Hepatocyte (in vitro differentiated cells): ENCODE measurements around the gene TAL1. TPM values are rescaled to one million over a fixed set of nuclear protein-coding genes. Genes with fewer than 3 reads are reported as not detected.
A peak's percentile ranks its signal among the peaks of the same experiment; 100 is the strongest.

Experiments
- DNase-seq: peaks from one replicate; pipeline ENCODE4 v3.0.0-alpha.2; 2016; ENCODE audit warnings: low spot score
- H2AFZ ChIP-seq: fragments of 200-600 bp; sonication (generic); 2 replicates; pipeline ENCODE4 v1.6.0; 2016; ENCODE audit warnings: antibody characterized with exemption, mild to moderate bottlenecking
- H3K27ac ChIP-seq: fragments of 200-600 bp; sonication (generic); 2 replicates; pipeline ENCODE4 v1.5.1; 2016; ENCODE audit warnings: mild to moderate bottlenecking
- H3K27me3 ChIP-seq: fragments of 200-600 bp; sonication (generic); 2 replicates; pipeline ENCODE4 v1.6.1; 2016
- H3K36me3 ChIP-seq: fragments of 200-600 bp; sonication (generic); replicated peaks from 2 replicates; pipeline ENCODE4 v1.5.1; 2016; ENCODE audit warnings: low read depth; ENCODE audit not compliant: insufficient read depth
- H3K4me1 ChIP-seq: fragments of 200-600 bp; sonication (generic); 2 replicates; pipeline ENCODE4 v1.5.1; 2016; ENCODE audit warnings: mild to moderate bottlenecking, moderate library complexity; ENCODE audit not compliant: insufficient read depth
- H3K4me2 ChIP-seq: fragments of 200-600 bp; sonication (generic); 2 replicates; pipeline ENCODE4 v1.6.0; 2016
- H3K4me3 ChIP-seq: fragments of 200-600 bp; sonication (generic); 2 replicates; pipeline ENCODE4 v1.5.1; 2016; ENCODE audit warnings: mild to moderate bottlenecking
- H3K79me2 ChIP-seq: fragments of 200-600 bp; sonication (generic); 2 replicates; pipeline ENCODE4 v1.6.0; 2017; ENCODE audit warnings: mild to moderate bottlenecking
- H3K9me2 ChIP-seq: fragments of 200-600 bp; sonication (generic); replicated peaks from 2 replicates; pipeline ENCODE4 v1.6.0; 2017; ENCODE audit warnings: mild to moderate bottlenecking; ENCODE audit not compliant: insufficient read depth
- H3K9me3 ChIP-seq: fragments of 200-600 bp; sonication (generic); 2 replicates; pipeline ENCODE4 v1.5.1; 2016; ENCODE audit warnings: low read depth, mild to moderate bottlenecking
- H4K20me1 ChIP-seq: fragments of 200-600 bp; sonication (generic); 2 replicates; pipeline ENCODE4 v1.6.0; 2016; ENCODE audit warnings: mild to moderate bottlenecking; ENCODE audit not compliant: insufficient read depth, poor library complexity, severe bottlenecking
- CTCF ChIP-seq: fragments of 200-600 bp; sonication (generic); IDR thresholded peaks from 2 replicates; pipeline ENCODE4 v1.5.1; 2016; ENCODE audit warnings: antibody characterized with exemption, mild to moderate bottlenecking; ENCODE audit not compliant: poor library complexity
- EZH2 ChIP-seq: fragments of 200-600 bp; sonication (generic); IDR thresholded peaks from 2 replicates; pipeline ENCODE4 v1.6.1; 2016; ENCODE audit warnings: antibody characterized with exemption, mild to moderate bottlenecking, borderline replicate concordance
- EZH2phosphoT487 ChIP-seq: fragments of 200-600 bp; sonication (generic); IDR thresholded peaks from one replicate; pipeline ENCODE4 v1.6.1; 2018; ENCODE audit warnings: antibody characterized with exemption, mild to moderate bottlenecking, low read depth, moderate library complexity; ENCODE audit not compliant: unreplicated experiment, severe bottlenecking
- WGBS: methylation state at CpG from one replicate; pipeline ENCODE4 v1.1.6; 2016; ENCODE audit warnings: low lambda C conversion rate; ENCODE audit errors: missing lambda C conversion rate; 5-methylcytosine and 5-hydroxymethylcytosine counted together
- polyA plus RNA-seq: library from polyadenylated mRNA; unstranded; fragments of >200 nt; fragmentation: Nextera tagmentation; extraction: Ambion mirVana; gene quantifications from 2 replicates; pipeline ENCODE4 v1.2.1, GENCODE V29; 2016
- total RNA-seq: library from RNA; depleted of rRNA; stranded (reverse); fragments of >200 nt; gene quantifications from 2 replicates; pipeline ENCODE4 v1.2.3, GENCODE V29; 2014

Gene TAL1
- total and polyA plus RNA-seq, 2 experiments from 2014 or later, result 0.13 TPM; not detected in 1

DNA sequence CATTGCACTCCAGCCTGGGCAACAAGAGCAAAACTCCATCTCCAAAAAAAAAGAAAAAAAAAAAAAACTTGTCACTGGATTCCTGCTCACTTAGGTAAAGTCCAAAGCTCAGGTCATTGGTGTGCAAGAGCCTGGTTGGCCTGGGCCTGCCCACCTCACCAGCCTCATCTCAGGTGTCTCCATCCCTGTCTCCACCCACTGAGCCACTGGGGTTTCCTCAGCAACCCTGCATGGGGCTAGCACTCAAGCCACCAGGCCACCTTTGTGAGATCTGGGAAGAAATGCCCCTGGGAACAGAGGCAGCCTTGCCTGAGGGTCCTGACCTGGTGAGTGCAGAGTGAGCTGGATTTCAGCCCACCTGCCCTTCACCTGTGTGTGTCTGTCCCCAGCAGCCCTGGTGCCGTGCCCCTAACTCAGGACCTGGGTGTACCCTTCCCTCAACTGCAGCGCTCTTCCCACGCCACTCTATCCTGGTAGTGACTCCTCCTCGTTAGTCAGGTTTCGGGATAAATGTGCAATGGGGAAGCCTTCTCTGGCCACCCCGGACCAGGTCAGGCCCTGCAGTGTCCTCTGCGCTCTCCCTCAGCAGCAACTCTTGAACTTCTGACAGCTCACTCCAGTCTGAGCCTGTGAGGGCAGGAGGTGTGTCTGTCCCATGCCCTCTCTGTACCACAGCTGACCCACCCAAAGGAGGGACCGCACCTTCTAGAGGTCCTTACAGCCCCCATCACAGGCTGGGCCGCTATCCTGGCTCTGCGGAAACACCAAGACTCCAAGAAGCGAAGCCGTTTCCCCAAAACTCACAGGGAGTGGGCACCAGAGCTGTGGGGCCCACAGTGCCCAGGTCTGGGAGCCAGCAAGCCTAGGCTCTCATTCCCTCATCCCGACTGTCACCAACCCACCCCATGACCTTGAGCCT lies 45.5 kb downstream of the TAL1 start:
- Histone ChIP-seq H3K4me1 (peaks cover 11% of the 10 kb centered on the region), H3K27me3 (no peaks in the 10 kb centered on the region), H3K4me2 (no peak overlapping the region), H3K9me3 (no peaks in the 10 kb centered on the region), H3K79me2 (no peaks in the 10 kb centered on the region), H3K36me3 (no peaks in the 10 kb centered on the region), H2AFZ (no peak overlapping the region), H3K9me2 (no peaks in the 10 kb centered on the region), H3K4me3 (no peak overlapping the region), H3K27ac (no peak overlapping the region), H4K20me1 (no peaks in the 10 kb centered on the region)
- TF ChIP-seq CTCF, result no peak
- no peak for TF ChIP-seq EZH2phosphoT487
- TF ChIP-seq EZH2, result no peak
- WGBS, result 91% methylated on average over 13 of the region's 13 CpGs
- peak; percentile 45 for DNase-seq

- H3K9me3 ChIP-seq, result no peaks in the 10 kb centered on the region
- no peaks in the 10 kb centered on the region for H3K79me2 ChIP-seq
- no peak overlapping the region for H2AFZ ChIP-seq
- H3K9me2 ChIP-seq, result no peaks in the 10 kb centered on the region
- H3K4me2 ChIP-seq, result no peak overlapping the region
- TF ChIP-seq CTCF (no peak), EZH2phosphoT487 (no peak), EZH2 (no peak)
- H3K4me3 ChIP-seq, result no peak overlapping the region
- 90% methylated on average over 14 of the region's 14 CpGs for WGBS
- no peaks in the 10 kb centered on the region for H3K27me3 ChIP-seq
- no peak for DNase-seq
- H3K4me1 ChIP-seq, result peaks cover 5% of the 10 kb centered on the region
- no peaks in the 10 kb centered on the region for H3K36me3 ChIP-seq
- H3K27ac ChIP-seq, result no peak overlapping the region
- H4K20me1 ChIP-seq, result no peaks in the 10 kb centered on the region
Measured at GRCh38 chr1:47184822-47185677, 47.0 kb downstream of the TAL1 start.

- Histone ChIP-seq H3K9me2 (no peaks in the 10 kb centered on the region), H3K4me1 (peaks cover 13% of the 10 kb centered on the region), H3K4me2 (no peak overlapping the region), H4K20me1 (no peaks in the 10 kb centered on the region), H3K9me3 (no peaks in the 10 kb centered on the region), H3K27ac (no peak overlapping the region), H3K79me2 (no peaks in the 10 kb centered on the region), H3K4me3 (no peak overlapping the region), H3K27me3 (no peaks in the 10 kb centered on the region), H2AFZ (no peak overlapping the region), H3K36me3 (no peaks in the 10 kb centered on the region)
- no peak for DNase-seq
- 72% methylated on average over 5 of the region's 5 CpGs for WGBS
- no peak for TF ChIP-seq EZH2
- TF ChIP-seq EZH2phosphoT487, result no peak
- TF ChIP-seq CTCF, result no peak
Measured at GRCh38 chr1:47184090-47184821, 47.8 kb downstream of the TAL1 start.
